OCI-LY3 (cell line): ENCODE measurements around the gene SIAH2.

Source experiments
- H2AFZ ChIP-seq: fragments of 200-600, 300-600 bp; shearing (Covaris generic); 2 replicates; pipeline ENCODE4 v1.6.0; 2014; ENCODE audit warnings: antibody characterized with exemption, low read depth, low read length
- H3K27ac ChIP-seq: fragments of 200-600, 300-600 bp; sonication (generic); 2 replicates; pipeline ENCODE4 v1.5.1; 2014; ENCODE audit warnings: mild to moderate bottlenecking, low read length, moderate library complexity, mixed read lengths
- H3K27me3 ChIP-seq: fragments of 200-600, 300-600 bp; sonication (generic); 2 replicates; pipeline ENCODE4 v1.6.1; 2014; ENCODE audit warnings: low read depth, low read length, mixed read lengths
- H3K36me3 ChIP-seq: fragments of 200-600, 300-600 bp; sonication (generic); replicated peaks from 2 replicates; pipeline ENCODE3; 2014; ENCODE audit warnings: low read depth, low read length, mixed read lengths
- H3K4me1 ChIP-seq: fragments of 300-600, 200-600 bp; sonication (generic); 2 replicates; pipeline ENCODE4 v1.6.1; 2014; ENCODE audit warnings: low read length, mixed read lengths
- H3K4me2 ChIP-seq: fragments of 200-600, 300-600 bp; sonication (generic); 2 replicates; pipeline ENCODE4 v1.6.1; 2014; ENCODE audit warnings: low read length, mixed read lengths
- H3K4me3 ChIP-seq: fragments of 300-600, 200-600 bp; sonication (generic); 2 replicates; pipeline ENCODE4 v1.5.1; 2014; ENCODE audit warnings: antibody characterized with exemption, mild to moderate bottlenecking, low read length, moderate library complexity
- H3K79me2 ChIP-seq: fragments of 300-600, 200-600 bp; shearing (Covaris generic); 2 replicates; pipeline ENCODE4 v1.6.1; 2014; ENCODE audit warnings: mild to moderate bottlenecking, low read length, mixed read lengths
- H3K9ac ChIP-seq: fragments of 300-600, 200-600 bp; shearing (Covaris generic); 2 replicates; pipeline ENCODE4 v1.6.0; 2014; ENCODE audit warnings: mild to moderate bottlenecking, low read length, moderate library complexity
- H3K9me3 ChIP-seq: fragments of 200-600, 300-600 bp; shearing (Covaris generic); 2 replicates; pipeline ENCODE4 v1.6.1; 2014; ENCODE audit warnings: low read length, mixed read lengths; ENCODE audit not compliant: insufficient read depth
- H4K20me1 ChIP-seq: fragments of 200-600, 300-600 bp; sonication (generic); 2 replicates; pipeline ENCODE4 v1.6.1; 2016; ENCODE audit warnings: low read length, mixed read lengths; ENCODE audit not compliant: insufficient read depth
- EZH2phosphoT487 ChIP-seq: fragments of 200-600 bp; shearing (Covaris generic); IDR thresholded peaks from 2 replicates; pipeline ENCODE4 v1.6.1; 2018; ENCODE audit warnings: antibody characterized with exemption, mixed run types, low read depth
- TF ChIP-seq, protein P1 (sequence below): fragments of 200-600, 300-600 bp; sonication (generic); IDR thresholded peaks from 2 replicates; pipeline ENCODE4 v1.5.1; 2014; ENCODE audit warnings: antibody characterized with exemption, low read length, low read depth

Gene SIAH2

DNA sequence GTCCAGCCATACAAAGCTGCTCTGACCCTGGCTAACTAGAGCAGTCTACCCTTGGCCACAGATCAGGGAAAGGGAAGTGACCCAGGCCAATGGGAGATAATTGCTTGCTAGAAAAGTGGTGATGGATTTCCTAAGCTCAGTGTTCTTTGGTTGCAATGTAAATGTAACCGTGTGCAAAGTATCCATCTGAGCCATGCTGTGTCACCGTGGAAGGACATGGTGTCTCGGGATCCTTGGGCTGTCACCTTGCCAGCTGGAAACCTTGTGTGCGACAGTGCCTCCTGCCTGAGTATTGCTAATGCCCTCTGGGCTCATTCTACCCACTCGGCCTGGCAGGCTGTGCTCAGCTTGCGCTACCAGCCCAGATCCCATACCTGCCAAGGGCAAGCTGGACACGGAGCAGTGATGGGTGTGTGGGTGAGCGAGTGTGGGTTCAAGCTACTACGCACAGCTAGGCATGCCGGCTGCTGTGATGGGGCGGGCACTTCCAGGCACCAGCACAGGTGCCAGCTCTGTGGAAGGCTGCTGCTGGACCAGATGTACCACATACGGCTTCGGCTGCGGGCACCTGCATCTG lies 10.7 kb upstream of the SIAH2 start:
- no peak overlapping the region for H3K27ac ChIP-seq
- no peaks in the 10 kb centered on the region for H3K4me1 ChIP-seq
- H3K4me3 ChIP-seq: no peak overlapping the region
- no peak overlapping the region for H3K4me2 ChIP-seq
- no peaks in the 10 kb centered on the region for H3K79me2 ChIP-seq
- H4K20me1 ChIP-seq: no peaks in the 10 kb centered on the region
- no peaks in the 10 kb centered on the region for H3K9me3 ChIP-seq
- no peak overlapping the region for H3K9ac ChIP-seq
- TF ChIP-seq, protein P1, sequence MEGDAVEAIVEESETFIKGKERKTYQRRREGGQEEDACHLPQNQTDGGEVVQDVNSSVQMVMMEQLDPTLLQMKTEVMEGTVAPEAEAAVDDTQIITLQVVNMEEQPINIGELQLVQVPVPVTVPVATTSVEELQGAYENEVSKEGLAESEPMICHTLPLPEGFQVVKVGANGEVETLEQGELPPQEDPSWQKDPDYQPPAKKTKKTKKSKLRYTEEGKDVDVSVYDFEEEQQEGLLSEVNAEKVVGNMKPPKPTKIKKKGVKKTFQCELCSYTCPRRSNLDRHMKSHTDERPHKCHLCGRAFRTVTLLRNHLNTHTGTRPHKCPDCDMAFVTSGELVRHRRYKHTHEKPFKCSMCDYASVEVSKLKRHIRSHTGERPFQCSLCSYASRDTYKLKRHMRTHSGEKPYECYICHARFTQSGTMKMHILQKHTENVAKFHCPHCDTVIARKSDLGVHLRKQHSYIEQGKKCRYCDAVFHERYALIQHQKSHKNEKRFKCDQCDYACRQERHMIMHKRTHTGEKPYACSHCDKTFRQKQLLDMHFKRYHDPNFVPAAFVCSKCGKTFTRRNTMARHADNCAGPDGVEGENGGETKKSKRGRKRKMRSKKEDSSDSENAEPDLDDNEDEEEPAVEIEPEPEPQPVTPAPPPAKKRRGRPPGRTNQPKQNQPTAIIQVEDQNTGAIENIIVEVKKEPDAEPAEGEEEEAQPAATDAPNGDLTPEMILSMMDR: no peak
- no peak for TF ChIP-seq EZH2phosphoT487
- no peaks in the 10 kb centered on the region for H3K36me3 ChIP-seq
- no peak overlapping the region for H2AFZ ChIP-seq
- no peaks in the 10 kb centered on the region for H3K27me3 ChIP-seq

DNA sequence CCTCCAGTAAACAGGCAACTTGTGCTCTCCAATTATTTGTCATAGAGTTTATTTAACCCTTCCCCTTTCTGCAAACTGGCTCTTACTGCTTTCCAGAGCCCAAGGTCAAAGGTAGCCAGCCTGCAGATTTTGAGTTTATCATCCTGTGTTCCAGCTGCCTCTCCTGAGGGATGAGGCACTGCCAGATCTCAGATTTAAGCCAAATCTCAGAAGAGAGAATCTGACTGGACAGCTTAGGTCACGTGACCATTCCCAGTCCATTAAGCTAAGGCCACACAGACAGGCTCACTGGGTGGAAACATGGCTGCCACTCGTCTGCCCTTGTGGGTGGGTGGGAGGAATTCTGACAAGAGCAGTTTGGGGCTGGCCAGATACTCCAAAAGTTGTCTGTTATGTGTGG lies 8.6 kb upstream of the SIAH2 start:
- Histone ChIP-seq H3K27ac (no peak overlapping the region), H2AFZ (no peak overlapping the region), H3K79me2 (no peaks in the 10 kb centered on the region), H3K4me2 (no peak overlapping the region), H3K36me3 (no peaks in the 10 kb centered on the region), H3K4me3 (no peak overlapping the region), H3K9ac (no peak overlapping the region), H3K4me1 (peaks cover 10% of the 10 kb centered on the region), H3K9me3 (no peaks in the 10 kb centered on the region), H4K20me1 (no peaks in the 10 kb centered on the region), H3K27me3 (peaks cover 13% of the 10 kb centered on the region)
- TF ChIP-seq, protein P1: no peak
- TF ChIP-seq EZH2phosphoT487: no peak

DNA sequence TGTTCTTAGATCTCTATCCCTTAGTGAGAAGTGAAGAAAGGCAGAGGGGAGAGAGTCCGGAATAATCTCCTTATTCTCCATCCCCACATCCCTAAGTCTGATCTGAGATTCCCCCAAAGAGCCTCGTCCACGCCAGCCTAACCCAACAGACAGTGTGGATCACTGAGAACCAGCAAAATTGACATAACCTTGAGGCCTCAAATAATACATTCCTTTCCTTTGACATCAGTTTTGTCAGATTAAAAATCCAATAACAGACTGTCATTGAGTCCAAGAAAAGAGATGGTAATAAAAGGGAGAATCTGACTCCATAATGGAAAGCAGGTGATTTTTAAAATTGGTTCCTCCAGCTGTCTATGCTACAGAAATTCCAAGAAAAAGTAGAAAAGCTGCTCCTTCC lies 7.7 kb upstream of the SIAH2 start:
- Histone ChIP-seq H3K4me1 (peaks cover 19% of the 10 kb centered on the region), H3K4me2 (no peak overlapping the region), H3K9me3 (no peaks in the 10 kb centered on the region), H3K4me3 (no peak overlapping the region), H3K9ac (no peak overlapping the region), H3K79me2 (no peaks in the 10 kb centered on the region), H4K20me1 (no peaks in the 10 kb centered on the region), H3K27ac (no peak overlapping the region), H3K27me3 (peaks cover 13% of the 10 kb centered on the region), H2AFZ (no peak overlapping the region), H3K36me3 (no peaks in the 10 kb centered on the region)
- TF ChIP-seq EZH2phosphoT487: no peak
- TF ChIP-seq, protein P1: no peak

DNA sequence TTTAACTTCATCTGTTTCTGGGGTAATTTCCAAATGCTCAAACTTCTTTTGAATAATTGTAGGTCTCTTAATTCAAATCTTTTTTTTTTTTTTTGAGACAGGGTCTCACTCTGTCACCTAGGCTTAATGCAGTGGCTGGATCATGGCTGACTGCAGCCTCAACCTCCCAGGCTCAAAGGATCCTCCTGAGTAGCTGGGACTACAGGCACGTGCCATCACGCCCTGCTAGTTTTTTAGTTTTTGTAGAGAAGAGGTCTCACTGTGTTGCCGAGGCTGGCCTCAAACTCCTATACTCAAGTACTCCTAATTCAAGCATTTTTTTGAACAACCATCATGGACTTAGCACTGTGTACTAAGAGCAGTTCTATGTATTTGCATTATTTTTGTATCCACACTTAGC lies 3.8 kb upstream of the SIAH2 start:
- no peaks in the 10 kb centered on the region for H3K36me3 ChIP-seq
- no peak overlapping the region for H2AFZ ChIP-seq
- no peak overlapping the region for H3K9ac ChIP-seq
- H3K4me2 ChIP-seq: peak overlapping the region; percentile 75
- no peak overlapping the region for H3K4me3 ChIP-seq
- H3K9me3 ChIP-seq: no peaks in the 10 kb centered on the region
- peaks cover 14% of the 10 kb centered on the region for H3K79me2 ChIP-seq
- TF ChIP-seq EZH2phosphoT487: no peak
- TF ChIP-seq, protein P1: no peak
- H3K27ac ChIP-seq: no peak overlapping the region
- H3K27me3 ChIP-seq: peaks cover 16% of the 10 kb centered on the region
- H3K4me1 ChIP-seq: peaks cover 34% of the 10 kb centered on the region
- no peaks in the 10 kb centered on the region; the same call in 1 of the 2 replicates for H4K20me1 ChIP-seq
